ENCODE measurements around the gene TCP11.

The TCP11 gene

DNA sequence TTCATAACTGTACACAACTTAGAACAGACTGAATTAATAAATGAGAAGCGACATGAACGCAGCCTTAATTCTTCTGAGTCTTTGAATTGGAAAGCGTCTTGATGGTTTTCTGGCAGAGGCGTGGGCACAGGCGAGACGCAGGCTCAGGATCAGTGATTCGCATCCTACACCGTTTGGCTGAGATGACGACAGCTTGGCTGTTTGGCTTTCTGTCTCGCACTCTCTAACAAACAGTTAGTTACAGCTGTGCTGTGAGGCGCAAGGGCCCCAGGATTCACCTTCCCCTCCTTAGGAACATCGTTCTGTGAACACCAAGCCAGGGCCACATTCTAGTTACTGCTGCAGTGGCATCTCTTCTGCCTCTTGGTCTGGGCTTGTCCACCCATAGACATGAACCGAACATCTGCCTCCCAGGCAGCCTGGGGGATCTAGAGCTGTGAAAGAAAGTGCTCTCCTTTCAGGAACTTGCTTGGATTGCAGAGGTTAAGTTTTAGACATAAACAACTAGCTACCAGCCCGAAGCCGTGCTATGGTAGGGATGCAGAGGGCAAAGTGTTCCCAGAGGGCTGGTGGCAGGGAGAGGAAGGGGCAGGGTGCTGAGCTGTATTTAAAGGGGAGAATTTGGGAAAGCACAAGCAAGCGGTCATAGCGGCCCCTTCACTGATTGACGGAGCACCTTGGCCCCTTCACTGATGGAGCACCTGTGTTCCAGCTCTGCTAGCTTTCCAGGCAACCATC lies 49.6 kb downstream of the TCP11 start:
- peak; percentile 35 for DNase-seq

- no peak for DNase-seq
Measured at GRCh38 chr6:35090734-35091133, 50.4 kb downstream of the TCP11 start.

DNA sequence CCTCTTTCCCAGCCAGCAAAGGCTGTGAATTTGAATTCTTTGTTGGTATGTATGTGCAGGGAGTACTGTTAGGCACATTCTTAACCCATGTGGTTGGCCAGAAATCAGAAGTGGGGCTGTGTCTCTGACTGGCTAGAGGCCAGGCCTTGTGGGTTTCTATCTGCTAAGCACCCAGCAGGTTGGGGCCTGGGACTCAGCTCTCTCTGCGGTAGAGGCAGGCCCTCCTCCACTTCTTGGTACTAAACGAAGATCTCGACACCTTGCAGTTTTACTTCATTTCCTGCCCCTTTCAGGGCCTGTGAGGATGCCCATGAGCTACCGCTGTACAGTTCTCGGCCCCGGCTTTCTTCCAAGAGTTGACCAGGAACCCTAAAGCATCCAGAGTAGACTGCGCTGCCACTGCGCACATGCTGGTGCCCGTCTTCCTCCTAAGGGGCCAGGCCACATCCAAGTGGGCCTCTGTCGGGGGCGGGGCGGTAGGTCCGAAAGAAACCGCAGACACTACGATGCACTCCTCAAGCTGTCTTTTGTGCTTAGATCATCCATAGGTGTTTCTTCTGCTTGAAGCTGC lies 51.1 kb downstream of the TCP11 start:
- DNase-seq, result peak; percentile 94

DNA sequence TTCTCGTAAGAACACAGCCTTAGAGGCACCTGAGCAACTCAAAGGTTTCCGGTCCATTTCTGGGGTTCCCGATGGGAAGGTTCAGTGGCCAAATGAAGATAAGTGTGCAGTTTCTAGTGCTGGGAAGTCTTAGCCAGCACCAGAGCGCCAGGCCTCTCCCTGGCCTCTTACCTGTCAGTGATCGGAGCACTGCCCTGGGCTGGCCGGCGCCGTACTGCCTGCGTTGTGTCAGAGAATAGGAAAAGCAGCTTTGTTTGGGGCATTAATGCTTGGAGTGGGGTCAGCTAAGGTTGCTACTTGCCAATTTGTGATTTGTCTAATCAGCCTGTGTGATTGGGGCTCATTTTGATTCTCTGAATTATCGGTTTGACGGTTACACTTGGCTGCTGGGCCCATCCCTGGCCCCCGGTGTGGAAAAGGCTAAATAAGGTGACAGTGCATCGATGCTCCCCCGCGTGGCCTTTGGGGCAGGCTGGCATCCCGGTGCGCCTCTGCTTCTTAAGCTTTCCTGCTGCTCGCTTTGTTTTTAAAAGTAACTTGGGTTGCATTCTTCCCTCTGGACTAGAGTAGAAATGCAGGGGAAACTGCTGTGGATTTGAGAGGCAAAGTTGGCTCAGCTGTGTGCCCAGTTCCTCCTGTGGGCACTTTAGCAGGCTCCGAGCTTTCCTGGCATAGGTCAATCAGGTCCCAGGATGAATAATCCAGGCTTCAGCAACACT lies 51.8 kb downstream of the TCP11 start:
- DNase-seq, result no peak

- no peak for DNase-seq
Measured at GRCh38 chr6:35088281-35089215, 52.6 kb downstream of the TCP11 start.

GRCh38 chr6:35087361-35088280 lies 53.5 kb downstream of the TCP11 start:
- DNase-seq, result no peak

GRCh38 chr6:35086636-35087360 lies 54.3 kb downstream of the TCP11 start:
- DNase-seq, result no peak

- no peak for DNase-seq
Measured at GRCh38 chr6:35086282-35086632, 54.9 kb downstream of the TCP11 start.

- no peak for DNase-seq
Measured at GRCh38 chr6:35085359-35086281, 55.5 kb downstream of the TCP11 start.

GRCh38 chr6:35084511-35085203 lies 56.5 kb downstream of the TCP11 start:
- no peak for DNase-seq

DNA sequence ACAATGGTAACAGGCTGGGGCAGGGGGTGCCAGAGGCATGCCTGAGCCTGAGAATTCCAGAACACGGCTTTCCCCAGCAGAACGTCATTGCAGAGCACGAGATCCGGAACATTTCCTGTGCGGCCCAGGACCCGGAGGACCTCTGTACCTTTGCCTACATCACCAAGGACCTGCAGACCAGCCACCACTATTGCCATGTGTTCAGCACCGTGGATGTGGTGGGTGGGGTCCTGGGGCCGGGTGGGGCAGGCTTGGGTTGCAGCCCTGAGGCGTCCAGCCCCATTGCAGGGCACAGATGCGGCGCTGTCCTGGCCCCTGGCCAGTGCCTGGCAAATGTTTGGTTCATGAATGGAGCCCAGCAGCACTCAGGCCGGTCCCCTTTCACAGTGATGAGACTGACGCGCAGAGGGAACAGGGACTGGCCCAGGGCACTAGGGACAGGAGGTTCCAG lies 57.1 kb downstream of the TCP11 start:
- no peak for DNase-seq

GRCh38 chr6:35083507-35083906 lies 57.6 kb downstream of the TCP11 start:
- DNase-seq, result no peak

- no peak for DNase-seq
Measured at GRCh38 chr6:35082733-35083403, 58.3 kb downstream of the TCP11 start.

DNA sequence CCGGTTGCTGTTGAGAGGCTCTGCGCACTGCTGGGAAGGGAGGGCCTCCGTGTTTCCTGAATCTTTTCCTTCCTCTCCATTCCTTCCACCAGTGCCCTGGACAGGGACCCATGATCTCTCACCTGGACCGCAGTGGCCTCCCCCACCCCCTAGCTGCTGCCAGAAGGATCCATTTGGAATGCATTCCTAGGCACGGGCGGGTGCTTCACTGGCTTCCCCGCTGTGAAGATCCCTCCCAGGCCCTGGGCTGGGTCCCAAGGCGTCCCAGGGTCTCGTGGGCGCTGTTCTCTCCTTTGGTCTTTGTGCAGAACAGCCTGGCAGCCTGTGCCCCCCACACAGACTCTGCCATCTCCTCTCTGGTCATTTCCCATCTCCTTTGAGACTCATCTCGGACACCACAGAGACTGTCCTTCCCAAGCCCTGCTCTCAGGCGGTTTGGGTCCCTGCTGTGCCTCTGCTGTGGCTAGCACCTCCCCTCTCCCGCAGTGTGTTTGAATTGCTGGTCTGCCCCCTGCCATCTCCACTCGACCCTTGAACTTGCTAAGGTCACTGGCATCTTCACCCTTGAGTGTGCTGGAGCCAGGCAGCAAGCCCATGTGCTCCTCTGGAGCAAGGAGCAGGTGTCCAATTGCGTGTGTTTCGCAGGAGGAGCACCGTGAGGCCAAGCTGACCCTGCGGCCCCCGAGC lies 59.0 kb downstream of the TCP11 start:
- no peak for DNase-seq

- DNase-seq, result peak; percentile 36
Measured at GRCh38 chr6:35081426-35081851, 59.7 kb downstream of the TCP11 start.

GRCh38 chr6:35080821-35081425 lies 60.2 kb downstream of the TCP11 start:
- DNase-seq, result no peak

DNA sequence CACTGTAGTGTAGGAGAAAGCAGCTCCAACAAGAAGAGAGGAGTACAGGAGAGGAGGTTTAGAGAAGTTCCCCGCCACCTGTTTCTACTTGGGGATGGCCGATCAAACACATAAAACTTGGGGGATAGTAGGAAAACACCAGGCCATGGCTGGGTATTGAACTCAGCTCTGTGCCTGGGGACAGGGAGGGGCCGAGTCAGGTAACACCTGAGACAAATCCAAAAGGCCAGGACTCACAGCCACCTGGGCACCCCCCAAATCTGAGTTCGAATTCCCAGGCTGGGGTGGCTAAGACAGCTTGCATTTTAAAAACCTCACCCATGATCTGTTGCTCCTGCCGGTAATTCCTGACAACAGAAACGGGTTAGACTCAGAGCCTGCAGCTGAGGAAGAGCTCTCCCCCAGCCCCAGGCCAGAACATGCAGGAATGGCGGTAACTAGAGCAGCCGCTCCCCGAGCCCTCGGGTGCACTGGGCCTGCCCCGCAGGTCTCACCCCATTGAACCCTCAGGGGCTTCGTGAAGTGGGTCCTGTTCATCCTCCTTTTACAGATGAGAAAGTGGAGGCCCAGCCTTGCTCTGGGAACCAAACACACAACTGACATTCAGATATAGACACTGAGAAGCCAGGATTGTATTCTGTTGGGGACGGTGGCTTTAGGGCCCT lies 61.0 kb downstream of the TCP11 start:
- no peak for DNase-seq
